Measurements from ENCODE around the gene PSMA8.
"Not testable (repeated sequence)": the region's sequence is repeated elsewhere in the genome, so short reads cannot be mapped to it uniquely, and the experiment has no call there.

PSMA8 gene

GRCh38 chr18:26091047-26091630, 42.5 kb upstream of the PSMA8 start:
- TF ChIP-seq CTCF (IDR thresholded peaks at IDR 0.05; ENCODE audit: extremely low read depth, missing control alignments): no peak
- DNase-seq (ENCODE audit: low spot score): peak; percentile 71

GRCh38 chr18:26096852-26097251, 36.8 kb upstream of the PSMA8 start:
- no peak for TF ChIP-seq CTCF (IDR thresholded peaks at IDR 0.05; ENCODE audit: extremely low read depth, missing control alignments)
- no peak for DNase-seq (ENCODE audit: low spot score)

GRCh38 chr18:26097563-26097962, 36.1 kb upstream of the PSMA8 start:
- TF ChIP-seq CTCF (IDR thresholded peaks at IDR 0.05; ENCODE audit: extremely low read depth, missing control alignments): no peak
- no peak for DNase-seq (ENCODE audit: low spot score)

GRCh38 chr18:26103579-26103978, 30.1 kb upstream of the PSMA8 start:
- no peak for DNase-seq (ENCODE audit: low spot score)
- no peak for TF ChIP-seq CTCF (IDR thresholded peaks at IDR 0.05; ENCODE audit: extremely low read depth, missing control alignments)

GRCh38 chr18:26104035-26104434, 29.6 kb upstream of the PSMA8 start:
- DNase-seq (ENCODE audit: low spot score): no peak
- TF ChIP-seq CTCF (IDR thresholded peaks at IDR 0.05; ENCODE audit: extremely low read depth, missing control alignments): no peak

GRCh38 chr18:26119246-26119645, 14.4 kb upstream of the PSMA8 start:
- DNase-seq (ENCODE audit: low spot score): no peak

GRCh38 chr18:26121476-26121875, 12.2 kb upstream of the PSMA8 start:
- DNase-seq (ENCODE audit: low spot score): no peak
- no peak for TF ChIP-seq CTCF (IDR thresholded peaks at IDR 0.05; ENCODE audit: extremely low read depth, missing control alignments)

More at GRCh38 chr18:26119246-26119645, 14.4 kb upstream of the PSMA8 start:
- TF ChIP-seq CTCF (IDR thresholded peaks at IDR 0.05; ENCODE audit: extremely low read depth, missing control alignments): no peak

GRCh38 chr18:26121994-26122393, 11.7 kb upstream of the PSMA8 start:
- DNase-seq (ENCODE audit: low spot score): not testable (repeated sequence)

All from GM20000 (cell line).